H9 (cell line): ENCODE results near the gene ZNF467. TPM values are rescaled to one million over a fixed set of nuclear protein-coding genes. Genes with fewer than 3 reads are reported as not detected.

Experiments used
- DNase-seq: peaks from one replicate; pipeline ENCODE4 v3.0.0-alpha.2; 2017
- H2AFZ ChIP-seq: one replicate; pipeline ENCODE4 v1.6.1; 2013; ENCODE audit warnings: mild to moderate bottlenecking, low read length, control low read depth, moderate library complexity
- H2AK5ac ChIP-seq: 2 replicates; pipeline ENCODE4 v1.6.1; 2013; ENCODE audit warnings: low read length, control low read depth, mixed read lengths; ENCODE audit not compliant: insufficient read length
- H2BK120ac ChIP-seq: one replicate; pipeline ENCODE4 v1.6.1; 2013; ENCODE audit warnings: low read depth, mild to moderate bottlenecking, low read length, control low read depth, inconsistent platforms; ENCODE audit not compliant: poor library complexity, severe bottlenecking
- H2BK12ac ChIP-seq: 2 replicates; pipeline ENCODE4 v1.6.1; 2013; ENCODE audit warnings: low read length, control low read depth, mixed read lengths, low read depth; ENCODE audit not compliant: insufficient read length
- H2BK15ac ChIP-seq: 2 replicates; pipeline ENCODE4 v1.6.1; 2013; ENCODE audit warnings: low read depth, low read length, control low read depth
- H2BK20ac ChIP-seq: one replicate; pipeline ENCODE4 v1.6.1; 2013; ENCODE audit warnings: low read depth, mild to moderate bottlenecking, low read length, control low read depth, inconsistent platforms; ENCODE audit not compliant: poor library complexity, severe bottlenecking
- H2BK5ac ChIP-seq: 2 replicates; pipeline ENCODE4 v1.6.1; 2013; ENCODE audit warnings: low read length, control low read depth, mixed read lengths; ENCODE audit not compliant: insufficient read length
- H3K14ac ChIP-seq: 2 replicates; pipeline ENCODE4 v1.6.1; 2013; ENCODE audit warnings: low read length, control low read depth; ENCODE audit not compliant: insufficient read depth
- H3K18ac ChIP-seq: 2 replicates; pipeline ENCODE4 v1.6.1; 2013; ENCODE audit warnings: low read depth, mild to moderate bottlenecking, mixed read lengths, low read length, control low read depth; ENCODE audit not compliant: insufficient read length
- H3K23ac ChIP-seq: 2 replicates; pipeline ENCODE4 v1.6.1; 2013; ENCODE audit warnings: low read length, control low read depth, mixed read lengths, low read depth; ENCODE audit not compliant: insufficient read length
- H3K23me2 ChIP-seq: 2 replicates; pipeline ENCODE4 v1.6.1; 2013; ENCODE audit warnings: low read depth, mild to moderate bottlenecking, mixed read lengths, low read length, control low read depth; ENCODE audit not compliant: insufficient read length, poor library complexity, severe bottlenecking
- H3K27ac ChIP-seq: 2 replicates; pipeline ENCODE4 v1.5.1; 2013; ENCODE audit warnings: low read length, control low read depth, mixed read lengths, low read depth; ENCODE audit not compliant: insufficient read length
- H3K27me3 ChIP-seq: 2 replicates; pipeline ENCODE4 v1.6.1; 2013; ENCODE audit warnings: low read length, control low read depth, inconsistent platforms; ENCODE audit not compliant: insufficient read depth
- H3K4ac ChIP-seq: 2 replicates; pipeline ENCODE4 v1.6.1; 2013; ENCODE audit warnings: low read depth, mild to moderate bottlenecking, control low read depth, inconsistent platforms, low read length, moderate library complexity
- H3K4me1 ChIP-seq: 2 replicates; pipeline ENCODE4 v1.6.1; 2013; ENCODE audit warnings: low read length, control low read depth, inconsistent platforms; ENCODE audit not compliant: insufficient read depth
- H3K4me2 ChIP-seq: 2 replicates; pipeline ENCODE4 v1.6.1; 2013; ENCODE audit warnings: low read length, control low read depth, mixed read lengths; ENCODE audit not compliant: insufficient read length, insufficient read depth
- H3K56ac ChIP-seq: 2 replicates; pipeline ENCODE4 v1.6.1; 2013; ENCODE audit warnings: low read depth, mild to moderate bottlenecking, mixed read lengths, low read length, control low read depth; ENCODE audit not compliant: insufficient read length
- H3K79me1 ChIP-seq: 2 replicates; pipeline ENCODE4 v1.6.1; 2013; ENCODE audit warnings: low read depth, mild to moderate bottlenecking, moderate library complexity, low read length, control low read depth, inconsistent platforms; ENCODE audit not compliant: insufficient read depth, poor library complexity, severe bottlenecking
- H3K79me2 ChIP-seq: 2 replicates; pipeline ENCODE4 v1.6.1; 2013; ENCODE audit warnings: low read length, control low read depth, inconsistent platforms; ENCODE audit not compliant: insufficient read depth
- H3K9ac ChIP-seq: 2 replicates; pipeline ENCODE4 v1.6.1; 2013; ENCODE audit warnings: low read length, control low read depth, mixed read lengths; ENCODE audit not compliant: insufficient read length; ENCODE audit errors: extremely low read depth
- H3K9me3 ChIP-seq: one replicate; pipeline ENCODE4 v1.6.1; 2013; ENCODE audit warnings: low read depth, low read length, inconsistent platforms; ENCODE audit not compliant: control insufficient read depth
- H3T11ph ChIP-seq: one replicate; pipeline ENCODE4 v1.6.1; 2013; ENCODE audit warnings: mild to moderate bottlenecking, low read length, control low read depth, inconsistent platforms
- H4K20me1 ChIP-seq: one replicate; pipeline ENCODE4 v1.6.1; 2013; ENCODE audit not compliant: control insufficient read depth, insufficient read length, insufficient read depth
- H4K5ac ChIP-seq: 2 replicates; pipeline ENCODE4 v1.6.1; 2013; ENCODE audit warnings: low read depth, mild to moderate bottlenecking, mixed read lengths, low read length, control low read depth; ENCODE audit not compliant: insufficient read length
- H4K8ac ChIP-seq: replicated peaks from 2 replicates; pipeline ENCODE4 v1.6.1; 2013; ENCODE audit warnings: low read length, control low read depth, mixed read lengths, low read depth; ENCODE audit not compliant: insufficient read length
- H4K91ac ChIP-seq: 2 replicates; pipeline ENCODE4 v1.6.1; 2013; ENCODE audit warnings: low read depth, mild to moderate bottlenecking, moderate library complexity, mixed read lengths, low read length, control low read depth; ENCODE audit not compliant: insufficient read length
- H3K27ac Mint-ChIP-seq, 3 experiments: 2 replicates in 2 of 3; 3 replicates in 1 of 3; pipeline ENCODE4 v1.8.0; 2020 to 2021; ENCODE audit warnings: mixed read lengths in 3 of 3, mild to moderate bottlenecking in 1 of 3, moderate library complexity in 1 of 3
- H3K27me3 Mint-ChIP-seq: 2 replicates; pipeline ENCODE4 v1.8.0; 2021; ENCODE audit warnings: low read depth, mild to moderate bottlenecking, moderate library complexity, mixed read lengths
- H3K36me3 Mint-ChIP-seq, 3 experiments: 2 replicates in 2 of 3; 3 replicates in 1 of 3; pipeline ENCODE4 v1.8.0; 2020 to 2021; ENCODE audit warnings: low read depth in 3 of 3, mixed read lengths in 3 of 3; ENCODE audit not compliant: insufficient read depth in 1 of 3
- H3K4me1 Mint-ChIP-seq, 2 experiments: 2 replicates each; pipeline ENCODE4 v1.8.0; 2020; ENCODE audit warnings: mixed read lengths in 2 of 2
- H3K4me3 Mint-ChIP-seq, 2 experiments: 2 replicates in 1 of 2; 3 replicates in 1 of 2; pipeline ENCODE4 v1.8.0; 2020 to 2021; ENCODE audit warnings: mild to moderate bottlenecking in 2 of 2, mixed read lengths in 2 of 2, moderate library complexity in 1 of 2
- H3K9me3 Mint-ChIP-seq, 2 experiments: 2 replicates in 1 of 2; 3 replicates in 1 of 2; pipeline ENCODE4 v1.8.0; 2020; ENCODE audit warnings: mild to moderate bottlenecking in 2 of 2, mixed read lengths in 2 of 2, moderate library complexity in 1 of 2
- CTCF ChIP-seq: fragments of 200-600 bp; sonication (generic); conservative IDR thresholded peaks from 3 replicates; pipeline ENCODE4 v1.8.0; 2021; ENCODE audit warnings: antibody characterized with exemption, mild to moderate bottlenecking
- WGBS: extraction: QIAGEN DNeasy Blood & Tissue Kit; methylation state at CpG from one replicate; pipeline ENCODE4 v1.1.7; 2013; ENCODE audit warnings: missing lambda C conversion rate, low lambda C conversion rate, mixed read lengths; ENCODE audit not compliant: insufficient read length; ENCODE audit errors: extremely low coverage; 5-methylcytosine and 5-hydroxymethylcytosine counted together
- total RNA-seq: library from RNA; stranded (reverse); gene quantifications from 2 replicates; pipeline ENCODE4 v1.2.1, GENCODE V29; 2021

Gene ZNF467
- total RNA-seq, 1 experiment from 2014 or later = 0.31 TPM

DNA sequence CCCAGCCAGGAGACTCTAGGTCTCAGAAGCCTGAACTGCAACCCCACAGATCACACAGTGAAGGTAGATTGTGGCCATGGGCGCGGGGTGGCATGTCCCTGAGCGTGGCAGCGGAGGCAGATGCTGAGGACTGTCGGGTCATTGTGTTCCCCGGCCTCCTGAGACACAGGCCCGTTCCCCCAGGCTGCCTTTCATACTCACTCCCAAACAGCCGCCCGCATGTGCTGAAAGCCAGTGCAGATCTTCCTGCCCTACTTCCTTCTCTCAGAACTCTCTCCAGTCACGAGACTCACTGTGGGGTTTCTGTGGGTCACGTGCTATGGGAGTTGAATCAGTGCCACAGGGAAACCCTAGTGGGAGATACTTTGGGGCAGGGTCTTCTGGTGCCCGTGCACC is 48.0 kb downstream of the ZNF467 start:
- Histone ChIP-seq H2AFZ (no peak overlapping the region), H3K27ac (no peak overlapping the region), H3K14ac (no peak overlapping the region), H2AK5ac (no peak overlapping the region), H4K5ac (no peak overlapping the region), H3K9me3 (no peaks in the 10 kb centered on the region), H4K20me1 (no peaks in the 10 kb centered on the region), H3K18ac (no peak overlapping the region), H2BK5ac (no peak overlapping the region), H4K91ac (no peak overlapping the region), H3K79me1 (no peaks in the 10 kb centered on the region), H3K4ac (no peak overlapping the region), H3K56ac (no peak overlapping the region), H3K23me2 (no peaks in the 10 kb centered on the region), H3T11ph (no peak overlapping the region), H3K27me3 (no peaks in the 10 kb centered on the region), H2BK15ac (no peak overlapping the region), H3K9ac (no peak overlapping the region), H4K8ac (no peak overlapping the region), H3K4me1 (no peaks in the 10 kb centered on the region), H2BK20ac (no peak overlapping the region), H2BK120ac (no peak overlapping the region), H3K79me2 (no peaks in the 10 kb centered on the region), H2BK12ac (no peak overlapping the region), H3K4me2 (no peak overlapping the region), H3K23ac (no peak overlapping the region)
- no peaks in the 10 kb centered on the region for H3K27me3 Mint-ChIP-seq
- no peaks in the 10 kb centered on the region for H3K9me3 Mint-ChIP-seq
- H3K27ac Mint-ChIP-seq = no peak overlapping the region
- H3K4me3 Mint-ChIP-seq = no peak overlapping the region
- no peaks in the 10 kb centered on the region for H3K4me1 Mint-ChIP-seq
- no CpG with 5 or more reads among the region's 12 CpGs for WGBS
- no peak for DNase-seq
- peaks cover 10 to 55% (median 55%) of the 10 kb centered on the region in 3 experiments for H3K36me3 Mint-ChIP-seq
- TF ChIP-seq CTCF = no peak
